Liver (tissue), 3 donors: ENCODE data around the gene ATP8B3.

Experiments used
- CTCF ChIP-seq: fragments of 150-350 bp; IDR thresholded peaks from 2 replicates; pipeline ENCODE4 v1.5.1; 2017; ENCODE audit warnings: improper control_type of control experiment, low read depth, low read length; ENCODE audit not compliant: missing input control
- FOXA1 ChIP-seq: IDR thresholded peaks from 2 replicates; pipeline ENCODE4 v1.6.1; 2016; ENCODE audit warnings: antibody characterized with exemption
- JUND ChIP-seq, 2 donors: IDR thresholded peaks; 2 replicates each; pipeline ENCODE4 v1.6.1; 2016; ENCODE audit warnings: antibody characterized with exemption in 2 of 2
- RAD21 ChIP-seq, 2 donors: IDR thresholded peaks; 2 replicates each; pipeline ENCODE4 v1.6.1; 2016; ENCODE audit warnings: antibody characterized with exemption in 2 of 2, mild to moderate bottlenecking in 2 of 2
- SP1 ChIP-seq: IDR thresholded peaks from 2 replicates; pipeline ENCODE4 v1.6.1; 2018; ENCODE audit warnings: antibody characterized with exemption, mild to moderate bottlenecking
- TAF1 ChIP-seq: conservative IDR thresholded peaks from 2 replicates; pipeline ENCODE4 v1.6.1; 2016; ENCODE audit warnings: antibody characterized with exemption, mild to moderate bottlenecking
- TF ChIP-seq, protein P1 (sequence below): IDR thresholded peaks from 2 replicates; pipeline ENCODE4 v1.6.1; 2016; ENCODE audit warnings: antibody characterized with exemption
- TF ChIP-seq, protein P2 (sequence below): IDR thresholded peaks from 2 replicates; pipeline ENCODE4 v1.6.1; 2016; ENCODE audit warnings: antibody characterized with exemption
- donor health status: healthy.
- donor health status: healthy.

DNA sequence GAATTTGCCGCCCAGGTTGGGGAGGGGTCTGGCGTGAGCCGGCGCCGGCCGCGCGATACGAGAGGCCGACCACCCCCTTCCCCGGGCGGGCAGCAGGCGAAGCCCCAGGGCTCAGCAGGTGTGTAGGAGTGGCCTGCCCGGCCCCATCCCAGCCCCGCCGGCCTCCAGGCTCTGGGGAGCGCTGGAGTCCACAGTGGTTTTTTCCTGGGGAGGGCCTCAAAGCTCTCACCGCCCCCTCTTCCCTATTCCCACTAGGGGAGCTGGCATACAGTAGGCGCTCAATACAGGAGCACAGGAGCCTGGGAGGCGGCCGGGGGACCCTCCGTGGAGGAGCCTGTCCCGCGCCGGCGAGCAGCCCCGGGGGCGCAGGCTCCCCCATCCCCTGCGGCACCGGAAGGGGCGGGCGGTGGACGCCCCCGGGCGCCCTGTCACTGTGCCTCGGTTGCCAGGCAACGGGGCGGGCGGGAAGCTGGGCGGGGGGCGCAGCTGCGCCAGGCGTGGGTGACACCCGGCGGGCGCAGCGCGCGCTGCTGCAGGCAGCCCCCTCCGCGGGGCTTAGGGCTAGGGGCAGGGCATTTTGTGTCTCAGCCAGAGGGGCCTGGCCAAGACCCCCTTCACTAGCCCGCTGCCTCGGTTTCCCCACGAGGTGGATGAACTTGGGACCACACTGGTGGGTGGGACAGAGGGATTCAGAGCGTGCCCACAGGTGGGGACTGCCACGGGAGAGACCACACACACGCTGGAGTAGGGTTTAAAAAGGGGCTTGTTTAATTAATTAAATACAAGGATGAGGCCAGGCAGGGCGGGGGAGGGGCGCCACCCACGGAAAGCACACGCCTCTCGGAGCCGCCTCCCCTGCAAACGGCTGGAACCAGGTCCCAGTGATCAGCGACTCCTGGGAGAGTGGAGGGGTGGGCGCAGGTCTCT, 39.8 kb upstream of the ATP8B3 start:
- no peak for TF ChIP-seq CTCF
- TF ChIP-seq, protein P1, sequence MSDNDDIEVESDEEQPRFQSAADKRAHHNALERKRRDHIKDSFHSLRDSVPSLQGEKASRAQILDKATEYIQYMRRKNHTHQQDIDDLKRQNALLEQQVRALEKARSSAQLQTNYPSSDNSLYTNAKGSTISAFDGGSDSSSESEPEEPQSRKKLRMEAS: no peak
- no peak for TF ChIP-seq RAD21 (IDR thresholded peaks at IDR 0.05)
- TF ChIP-seq SP1: no peak
- no peak for TF ChIP-seq FOXA1
- no peak for TF ChIP-seq TAF1
- TF ChIP-seq JUND (IDR thresholded peaks at IDR 0.05): no peak
- TF ChIP-seq, protein P2, sequence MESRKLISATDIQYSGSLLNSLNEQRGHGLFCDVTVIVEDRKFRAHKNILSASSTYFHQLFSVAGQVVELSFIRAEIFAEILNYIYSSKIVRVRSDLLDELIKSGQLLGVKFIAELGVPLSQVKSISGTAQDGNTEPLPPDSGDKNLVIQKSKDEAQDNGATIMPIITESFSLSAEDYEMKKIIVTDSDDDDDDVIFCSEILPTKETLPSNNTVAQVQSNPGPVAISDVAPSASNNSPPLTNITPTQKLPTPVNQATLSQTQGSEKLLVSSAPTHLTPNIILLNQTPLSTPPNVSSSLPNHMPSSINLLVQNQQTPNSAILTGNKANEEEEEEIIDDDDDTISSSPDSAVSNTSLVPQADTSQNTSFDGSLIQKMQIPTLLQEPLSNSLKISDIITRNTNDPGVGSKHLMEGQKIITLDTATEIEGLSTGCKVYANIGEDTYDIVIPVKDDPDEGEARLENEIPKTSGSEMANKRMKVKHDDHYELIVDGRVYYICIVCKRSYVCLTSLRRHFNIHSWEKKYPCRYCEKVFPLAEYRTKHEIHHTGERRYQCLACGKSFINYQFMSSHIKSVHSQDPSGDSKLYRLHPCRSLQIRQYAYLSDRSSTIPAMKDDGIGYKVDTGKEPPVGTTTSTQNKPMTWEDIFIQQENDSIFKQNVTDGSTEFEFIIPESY: no peak
